Sigmoid colon (tissue), 6 donors: Measurements from ENCODE around the gene SORL1-AS1.

ENCODE experiments used
- DNase-seq: peaks from one replicate; pipeline ENCODE4 v3.0.0-alpha.2; 2019
- H3K27ac ChIP-seq, 4 donors: fragments of 200-600 bp; sonication (generic); one replicate each; pipeline ENCODE4 v1.5.1; 2016 to 2019; ENCODE audit warnings: mild to moderate bottlenecking in 1 of 4
- H3K27me3 ChIP-seq, 3 donors: fragments of 200-600 bp; sonication (generic); one replicate each; pipeline ENCODE4 v1.5.1; 2019; ENCODE audit warnings: mild to moderate bottlenecking in 1 of 3
- H3K36me3 ChIP-seq, 4 donors: fragments of 200-600 bp; sonication (generic); one replicate each; pipeline ENCODE4 v1.5.1; 2016 to 2019
- H3K4me1 ChIP-seq, 4 donors: fragments of 200-600 bp; sonication (generic); one replicate each; pipeline ENCODE4 v1.5.1; 2017 to 2019
- H3K4me3 ChIP-seq, 4 donors: fragments of 200-600 bp; sonication (generic); one replicate each; pipeline ENCODE4 v1.5.1; 2017 to 2019; ENCODE audit warnings: mild to moderate bottlenecking in 2 of 4, moderate library complexity in 1 of 4
- H3K9me3 ChIP-seq, 4 donors: fragments of 200-600 bp in 3 of 4; sonication (generic) in 3 of 4; one replicate each; pipeline versions ENCODE4 v1.5.1 to v1.6.1; 2013 to 2019
- EP300 ChIP-seq, 4 donors: sonication (generic); formaldehyde crosslinking; IDR thresholded peaks; one replicate each; pipeline ENCODE4 v1.6.1; 2017; ENCODE audit warnings: antibody characterized with exemption in 4 of 4
- POLR2A ChIP-seq, 2 donors: fragments of 450-650 bp; IDR thresholded peaks; one replicate each; pipeline ENCODE4 v1.6.1; 2016; ENCODE audit warnings: antibody characterized with exemption in 2 of 2, mild to moderate bottlenecking in 2 of 2, moderate library complexity in 2 of 2
- POLR2AphosphoS5 ChIP-seq, 4 donors: sonication (generic); formaldehyde crosslinking; IDR thresholded peaks; one replicate each; pipeline ENCODE4 v1.6.1; 2017; ENCODE audit warnings: antibody characterized with exemption in 4 of 4
- WGBS, 2 donors: extraction: QIAGEN DNeasy Blood & Tissue Kit; methylation state at CpG; one replicate each; pipeline ENCODE4 v1.1.7; 2013; 5-methylcytosine and 5-hydroxymethylcytosine counted together
- intact Hi-C: fragments of 100-400 bp; cut with DNase I; formaldehyde crosslinking; loops from one replicate; pipeline ENCODE4 v1.15.1; 2023
- TF ChIP-seq, protein P1 (sequence below), 4 experiments: fragments of 450-650 bp in 3 of 4; fragments of 200-600 bp in 1 of 4; IDR thresholded peaks; one replicate each; pipeline ENCODE4 v1.5.1; 2016 to 2019; ENCODE audit warnings: antibody characterized with exemption in 4 of 4, mild to moderate bottlenecking in 3 of 4, moderate library complexity in 2 of 4
- donor health status: healthy with polysubstance abuse.
- donor health status: healthy.

The SORL1-AS1 gene

DNA sequence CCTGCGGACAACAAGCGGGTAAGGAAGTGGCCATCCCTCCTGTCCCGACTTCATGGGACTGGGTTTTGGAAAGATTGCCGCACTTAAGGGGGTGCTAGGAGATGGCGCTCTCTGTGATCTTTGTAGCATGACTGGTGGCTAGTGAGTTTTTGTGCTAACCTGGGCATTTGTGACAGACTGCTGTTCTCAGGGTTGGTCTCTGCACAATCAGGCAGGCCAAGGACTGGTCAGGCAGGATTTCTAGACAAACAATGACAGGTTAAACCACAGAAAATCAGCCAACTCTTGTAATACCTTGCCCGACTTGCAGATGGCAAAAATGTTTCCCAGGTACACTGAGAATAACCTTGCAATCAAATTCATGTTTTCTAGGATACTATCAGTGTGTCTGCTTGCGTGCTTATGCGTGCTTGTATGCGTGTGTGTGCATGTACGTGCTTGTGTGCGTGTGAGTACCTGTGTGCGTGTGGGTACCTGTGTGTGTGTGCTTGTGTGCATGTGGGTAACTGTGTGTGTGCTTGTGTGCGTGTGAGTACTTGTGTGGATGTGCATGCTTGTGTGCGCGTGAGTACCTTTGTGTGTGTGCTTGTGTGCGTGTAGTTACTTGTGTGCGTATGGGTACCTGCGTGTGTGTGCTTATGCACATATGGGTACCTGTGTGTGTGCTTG is 25.6 kb upstream of the SORL1-AS1 start:
- Histone ChIP-seq H3K9me3 (no peaks in the 10 kb centered on the region), H3K27ac (no peak overlapping the region), H3K27me3 (no peaks in the 10 kb centered on the region), H3K4me3 (no peak overlapping the region), H3K36me3 (no peaks in the 10 kb centered on the region), H3K4me1 (peaks cover 0 to 16% (median 6%) of the 10 kb centered on the region in 4 donors)
- intact Hi-C loops, result no loop called here
- no peak for DNase-seq
- no peak for TF ChIP-seq EP300 (IDR thresholded peaks at IDR 0.05)
- no peak for TF ChIP-seq POLR2A (IDR thresholded peaks at IDR 0.05)
- no peak for TF ChIP-seq POLR2AphosphoS5 (IDR thresholded peaks at IDR 0.05)
- TF ChIP-seq, protein P1, sequence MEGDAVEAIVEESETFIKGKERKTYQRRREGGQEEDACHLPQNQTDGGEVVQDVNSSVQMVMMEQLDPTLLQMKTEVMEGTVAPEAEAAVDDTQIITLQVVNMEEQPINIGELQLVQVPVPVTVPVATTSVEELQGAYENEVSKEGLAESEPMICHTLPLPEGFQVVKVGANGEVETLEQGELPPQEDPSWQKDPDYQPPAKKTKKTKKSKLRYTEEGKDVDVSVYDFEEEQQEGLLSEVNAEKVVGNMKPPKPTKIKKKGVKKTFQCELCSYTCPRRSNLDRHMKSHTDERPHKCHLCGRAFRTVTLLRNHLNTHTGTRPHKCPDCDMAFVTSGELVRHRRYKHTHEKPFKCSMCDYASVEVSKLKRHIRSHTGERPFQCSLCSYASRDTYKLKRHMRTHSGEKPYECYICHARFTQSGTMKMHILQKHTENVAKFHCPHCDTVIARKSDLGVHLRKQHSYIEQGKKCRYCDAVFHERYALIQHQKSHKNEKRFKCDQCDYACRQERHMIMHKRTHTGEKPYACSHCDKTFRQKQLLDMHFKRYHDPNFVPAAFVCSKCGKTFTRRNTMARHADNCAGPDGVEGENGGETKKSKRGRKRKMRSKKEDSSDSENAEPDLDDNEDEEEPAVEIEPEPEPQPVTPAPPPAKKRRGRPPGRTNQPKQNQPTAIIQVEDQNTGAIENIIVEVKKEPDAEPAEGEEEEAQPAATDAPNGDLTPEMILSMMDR (IDR thresholded peaks at IDR 0.05), result no peak
- WGBS, 2 donors, result 94 to 95% methylated on average over 18 of the region's 18 CpGs

GRCh38 chr11:121476379-121477032 is 23.7 kb upstream of the SORL1-AS1 start:
- no peaks in the 10 kb centered on the region for H3K9me3 ChIP-seq
- 42 to 66% methylated on average over 5 of the region's 5 CpGs for WGBS, 2 donors
- TF ChIP-seq POLR2A (IDR thresholded peaks at IDR 0.05) (no peak), POLR2AphosphoS5 (IDR thresholded peaks at IDR 0.05) (peak in 3 of 4 donors; percentile 6 to 54 (median 33)), EP300 (IDR thresholded peaks at IDR 0.05) (peak in 1 of 4 donors; percentile 53)
- intact Hi-C loops, result no loop called here
- peak overlapping the region in 3 of 4 donors; percentile 31 to 61 (median 54) for H3K27ac ChIP-seq
- no peak overlapping the region for H3K4me3 ChIP-seq
- no peak for DNase-seq
- no peaks in the 10 kb centered on the region for H3K27me3 ChIP-seq
- H3K36me3 ChIP-seq, result no peaks in the 10 kb centered on the region
- H3K4me1 ChIP-seq, result peaks cover 0 to 27% (median 12%) of the 10 kb centered on the region in 4 donors

DNA sequence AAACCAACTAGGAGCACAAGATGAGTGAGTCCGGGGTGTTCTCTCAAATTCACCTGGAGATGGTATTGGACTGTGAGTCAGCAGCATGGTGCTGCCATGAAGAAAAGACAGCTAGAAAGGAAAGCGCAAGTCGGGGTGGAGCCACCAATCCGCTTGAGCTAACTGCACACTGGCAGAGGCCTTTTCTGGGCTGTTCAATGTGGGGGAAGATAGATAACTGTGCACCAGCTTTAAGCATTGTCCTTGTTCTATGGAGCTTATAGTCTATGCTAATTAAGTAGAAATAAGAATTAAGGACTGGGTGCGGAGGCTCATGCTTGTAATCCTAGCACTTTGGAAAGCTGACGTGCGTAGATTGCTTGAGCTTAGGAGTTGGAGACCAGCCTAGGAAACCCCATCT is 21.9 kb upstream of the SORL1-AS1 start:
- TF ChIP-seq, protein P1 (IDR thresholded peaks at IDR 0.05), result no peak
- no peak for TF ChIP-seq POLR2A (IDR thresholded peaks at IDR 0.05)
- TF ChIP-seq POLR2AphosphoS5 (IDR thresholded peaks at IDR 0.05), result no peak
- TF ChIP-seq EP300 (IDR thresholded peaks at IDR 0.05), result no peak
- H3K9me3 ChIP-seq, result no peaks in the 10 kb centered on the region
- WGBS, 2 donors, result 96% methylated on average over 7 of the region's 7 CpGs
- no peak overlapping the region for H3K4me3 ChIP-seq
- H3K4me1 ChIP-seq, result peaks cover 0 to 27% (median 12%) of the 10 kb centered on the region in 4 donors
- H3K27ac ChIP-seq, result no peak overlapping the region
- H3K27me3 ChIP-seq, result no peaks in the 10 kb centered on the region
- intact Hi-C loops, result no loop called here
- H3K36me3 ChIP-seq, result no peaks in the 10 kb centered on the region
- no peak for DNase-seq

- intact Hi-C loops, result no loop called here
- TF ChIP-seq EP300 (IDR thresholded peaks at IDR 0.05), result no peak
- Histone ChIP-seq H3K27ac (peak overlapping the region in 3 of 4 donors; percentile 2 to 56 (median 42)), H3K36me3 (no peaks in the 10 kb centered on the region), H3K4me3 (no peak overlapping the region), H3K9me3 (no peaks in the 10 kb centered on the region), H3K27me3 (no peaks in the 10 kb centered on the region), H3K4me1 (peaks cover 0 to 28% (median 14%) of the 10 kb centered on the region in 4 donors)
- WGBS, 2 donors, result 84 to 86% methylated on average over 8 of the region's 8 CpGs
- DNase-seq, result no peak
Measured at GRCh38 chr11:121473064-121473777, 20.5 kb upstream of the SORL1-AS1 start.

- 85 to 92% methylated on average over 2 of the region's 2 CpGs for WGBS, 2 donors
- Histone ChIP-seq H3K27me3 (no peaks in the 10 kb centered on the region), H3K4me3 (no peak overlapping the region), H3K4me1 (peaks cover 0 to 37% (median 22%) of the 10 kb centered on the region in 4 donors), H3K27ac (peak overlapping the region in 2 of 4 donors; percentile 42 to 56), H3K36me3 (no peaks in the 10 kb centered on the region), H3K9me3 (no peaks in the 10 kb centered on the region)
- TF ChIP-seq POLR2A (IDR thresholded peaks at IDR 0.05) (no peak), EP300 (IDR thresholded peaks at IDR 0.05) (no peak), POLR2AphosphoS5 (IDR thresholded peaks at IDR 0.05) (no peak)
- TF ChIP-seq, protein P1 (IDR thresholded peaks at IDR 0.05), result no peak
- intact Hi-C loops, result no loop called here
- DNase-seq, result no peak
Measured at GRCh38 chr11:121472312-121472711, 19.5 kb upstream of the SORL1-AS1 start.
